Placental pericyte (primary cell): ENCODE data around the gene STK38. TPM values are rescaled to one million over a fixed set of nuclear protein-coding genes. Genes with fewer than 3 reads are reported as not detected.

Experiments
- small RNA-seq: library from RNA; depleted of rRNA; stranded (forward); fragments of <200 nt; gene quantifications from one replicate; pipeline ENCODE3, GENCODE V24; 2012; ENCODE audit warnings: low replicate concordance
- total RNA-seq: library from RNA; depleted of rRNA; stranded (reverse); fragments of >200 nt; gene quantifications from 2 replicates; pipeline ENCODE4 v1.2.3, GENCODE V29; 2012

STK38 gene
- 21.4 and 24.6 TPM in 2 replicates for total RNA-seq

DNA sequence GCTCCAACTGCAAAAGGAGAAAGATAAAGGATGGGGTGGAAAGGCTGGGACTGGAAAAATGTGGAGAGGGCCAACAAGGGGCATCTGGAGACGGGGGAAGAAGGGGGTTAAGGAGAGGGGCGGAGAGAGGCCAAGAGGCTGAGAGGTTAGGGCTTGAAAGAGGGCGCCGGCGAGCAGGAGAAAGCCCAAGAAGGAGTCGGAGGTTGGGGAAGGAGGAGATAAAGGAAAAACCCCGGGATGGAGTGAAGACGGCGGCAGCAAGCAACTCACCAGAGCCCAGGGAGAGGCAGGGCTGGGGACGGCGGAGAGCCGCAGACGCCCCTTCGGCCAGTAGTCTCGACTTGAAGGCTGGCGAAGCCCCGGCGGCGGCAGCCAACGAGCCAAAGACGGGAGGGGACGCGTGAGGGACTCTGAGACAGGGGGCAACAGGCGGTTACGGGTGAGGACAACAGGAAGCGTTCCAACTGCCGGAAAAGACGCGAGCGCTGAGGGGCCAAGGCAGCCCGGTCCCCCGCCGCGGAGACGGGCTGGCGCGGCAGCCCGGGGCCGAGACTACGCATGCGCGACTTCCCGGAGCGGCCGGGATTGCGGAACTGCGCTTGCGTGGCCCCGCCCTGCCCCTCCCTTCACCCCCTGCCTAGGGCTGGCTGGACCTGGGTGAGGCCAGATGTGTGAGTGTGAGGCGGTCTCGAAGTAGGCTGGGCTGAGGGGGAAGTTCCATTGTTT lies at the start of gene STK38:
TSS of gene STK38 (minus strand) at position 560 of the 726 bp plus-strand sequence. CDS start 7,277 bp downstream, outside the sequence.

DNA sequence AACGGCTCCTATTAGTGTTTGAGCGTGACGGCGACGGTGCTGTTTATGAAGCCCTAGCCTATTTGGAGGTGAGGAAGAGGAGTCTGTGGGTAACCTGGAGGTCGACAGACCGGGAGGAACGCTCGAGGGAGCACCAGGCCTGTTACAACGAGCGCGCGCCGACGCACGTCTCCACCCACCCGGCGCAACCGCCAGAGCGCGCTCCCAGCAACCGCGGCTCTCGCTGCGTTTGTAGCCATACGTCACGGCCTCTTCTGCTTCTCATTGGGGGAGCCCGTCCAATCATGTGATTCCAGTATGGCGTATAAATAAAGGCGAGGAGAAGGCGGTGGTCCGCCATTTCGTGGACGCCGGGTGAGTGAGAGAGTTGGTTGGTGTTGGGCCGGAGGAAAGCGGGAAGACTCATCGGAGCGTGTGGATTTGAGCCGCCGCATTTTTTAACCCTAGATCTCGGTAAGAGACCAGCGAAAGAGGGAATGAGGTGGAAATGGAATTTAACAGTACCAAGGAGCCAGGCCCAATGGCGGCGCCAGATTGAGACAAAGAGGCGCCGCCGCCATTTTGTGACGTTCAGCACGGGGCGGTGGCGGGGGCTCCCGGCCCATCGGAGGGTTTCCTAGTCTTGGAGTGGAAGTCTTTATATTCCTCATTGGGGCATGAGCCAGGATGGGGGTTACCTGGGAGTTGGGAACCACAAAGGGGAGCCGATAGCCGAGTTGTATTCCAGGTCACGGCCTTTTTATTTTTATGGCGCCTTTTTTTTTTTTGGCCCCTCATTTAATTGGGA lies 46.9 kb upstream of the STK38 start, which contains the start of gene SRSF3:
TSS of gene SRSF3 (plus strand) at position 334 of the 787 bp plus-strand sequence. CDS start 2,401 bp downstream, outside the sequence.

Small RNA genes lying within 50 kb of the gene (small RNA-seq; reads per million reads assigned to genes)
- not detected for gene RN7SL502P

Other genes with a start within 250 kb of the STK38 start
- gene BNIP5, start 210.6 kb downstream of the STK38 start, total RNA-seq = not detected in 2 replicates
- 0.29 and 0.88 TPM in 2 replicates for gene ETV7, start 159.8 kb downstream of the STK38 start, total RNA-seq
- not detected in 2 replicates for gene PXT1, start 104.6 kb downstream of the STK38 start, total RNA-seq
- 34.1 and 74.6 TPM in 2 replicates for gene KCTD20, start 104.5 kb downstream of the STK38 start, total RNA-seq
- 130 and 199 TPM in 2 replicates for gene SRSF3, start 46.9 kb upstream of the STK38 start, total RNA-seq
- 486 and 659 TPM in 2 replicates for gene CDKN1A, start 131.2 kb upstream of the STK38 start, total RNA-seq
- under 0.01 TPM in 1 of 2 replicates, not detected in the other for gene RAB44, start 150.3 kb upstream of the STK38 start, total RNA-seq